ENCODE results near the gene COBL. TPM values are rescaled to one million over a fixed set of nuclear protein-coding genes. Genes with fewer than 3 reads are reported as not detected.

The COBL gene
- total RNA-seq, 4 donors from 2014 or later = 50.2 to 156 (median 65.1) TPM

GRCh38 chr7:51278797-51279196 is 37.8 kb downstream of the COBL start:
- WGBS = 88% methylated on average over 6 of the region's 6 CpGs
- no peak overlapping the region for H3K4me3 ChIP-seq
- no peak overlapping the region for H3K27ac ChIP-seq
- H3K4me1 ChIP-seq = no peaks in the 10 kb centered on the region
- no peak for TF ChIP-seq EP300 (IDR thresholded peaks at IDR 0.05)
- TF ChIP-seq POLR2AphosphoS5 (IDR thresholded peaks at IDR 0.05) = no peak
- no peak for TF ChIP-seq POLR2A (IDR thresholded peaks at IDR 0.05)
- TF ChIP-seq CTCF (IDR thresholded peaks at IDR 0.05) = no peak
- no peaks in the 10 kb centered on the region for H3K27me3 ChIP-seq
- no peak for DNase-seq (ENCODE audit: low spot score in 2 of 2)
- no peaks in the 10 kb centered on the region for H3K36me3 ChIP-seq
- peaks cover 5% of the 10 kb centered on the region for H3K9me3 ChIP-seq

- Histone ChIP-seq H3K4me1 (no peaks in the 10 kb centered on the region), H3K9me3 (no peaks in the 10 kb centered on the region), H3K27ac (no peak overlapping the region), H3K36me3 (no peaks in the 10 kb centered on the region), H3K4me3 (no peak overlapping the region), H3K27me3 (no peaks in the 10 kb centered on the region)
- WGBS = 84% methylated on average over 5 of the region's 5 CpGs
- DNase-seq (ENCODE audit: low spot score in 2 of 2) = no peak
- TF ChIP-seq POLR2AphosphoS5 (IDR thresholded peaks at IDR 0.05) (no peak), POLR2A (IDR thresholded peaks at IDR 0.05) (no peak), EP300 (IDR thresholded peaks at IDR 0.05) (no peak), CTCF (IDR thresholded peaks at IDR 0.05) (no peak)
Measured at GRCh38 chr7:51276967-51277366, 39.6 kb downstream of the COBL start.

GRCh38 chr7:51276091-51276605 is 40.5 kb downstream of the COBL start:
- H3K4me3 ChIP-seq = no peak overlapping the region
- H3K36me3 ChIP-seq = no peaks in the 10 kb centered on the region
- no peaks in the 10 kb centered on the region for H3K27me3 ChIP-seq
- TF ChIP-seq POLR2A (IDR thresholded peaks at IDR 0.05) (no peak), EP300 (IDR thresholded peaks at IDR 0.05) (no peak), POLR2AphosphoS5 (IDR thresholded peaks at IDR 0.05) (no peak), CTCF (IDR thresholded peaks at IDR 0.05) (no peak)
- no peaks in the 10 kb centered on the region for H3K4me1 ChIP-seq
- H3K9me3 ChIP-seq = no peaks in the 10 kb centered on the region
- H3K27ac ChIP-seq = no peak overlapping the region
- 82% methylated on average over 7 of the region's 7 CpGs for WGBS
- no peak for DNase-seq (ENCODE audit: low spot score in 2 of 2)

GRCh38 chr7:51275532-51275931 is 41.1 kb downstream of the COBL start:
- TF ChIP-seq POLR2AphosphoS5 (IDR thresholded peaks at IDR 0.05) = no peak
- no peak for TF ChIP-seq EP300 (IDR thresholded peaks at IDR 0.05)
- no peak for TF ChIP-seq POLR2A (IDR thresholded peaks at IDR 0.05)
- DNase-seq (ENCODE audit: low spot score in 2 of 2) = no peak
- 78% methylated on average over 9 of the region's 9 CpGs for WGBS

GRCh38 chr7:51274955-51275354 is 41.7 kb downstream of the COBL start:
- DNase-seq (ENCODE audit: low spot score in 2 of 2) = no peak
- Histone ChIP-seq H3K4me3 (no peak overlapping the region), H3K36me3 (no peaks in the 10 kb centered on the region), H3K27ac (no peak overlapping the region), H3K27me3 (no peaks in the 10 kb centered on the region), H3K9me3 (no peaks in the 10 kb centered on the region), H3K4me1 (no peaks in the 10 kb centered on the region)
- TF ChIP-seq POLR2A (IDR thresholded peaks at IDR 0.05) = no peak
- TF ChIP-seq POLR2AphosphoS5 (IDR thresholded peaks at IDR 0.05) = no peak
- TF ChIP-seq CTCF (IDR thresholded peaks at IDR 0.05) = no peak
- TF ChIP-seq EP300 (IDR thresholded peaks at IDR 0.05) = no peak
- 86% methylated on average over 7 of the region's 7 CpGs for WGBS

More at GRCh38 chr7:51275532-51275931, 41.1 kb downstream of the COBL start:
- Histone ChIP-seq H3K4me3 (no peak overlapping the region), H3K4me1 (no peaks in the 10 kb centered on the region), H3K27ac (no peak overlapping the region), H3K36me3 (no peaks in the 10 kb centered on the region), H3K9me3 (no peaks in the 10 kb centered on the region), H3K27me3 (no peaks in the 10 kb centered on the region)

GRCh38 chr7:51274001-51274400 is 42.6 kb downstream of the COBL start:
- no peak for DNase-seq (ENCODE audit: low spot score in 2 of 2)
- H3K27me3 ChIP-seq = no peaks in the 10 kb centered on the region
- 89% methylated on average over 10 of the region's 10 CpGs for WGBS
- H3K36me3 ChIP-seq = no peaks in the 10 kb centered on the region
- no peak overlapping the region for H3K4me3 ChIP-seq
- TF ChIP-seq POLR2A (IDR thresholded peaks at IDR 0.05) (no peak), POLR2AphosphoS5 (IDR thresholded peaks at IDR 0.05) (no peak), EP300 (IDR thresholded peaks at IDR 0.05) (no peak), CTCF (IDR thresholded peaks at IDR 0.05) (no peak)
- H3K27ac ChIP-seq = no peak overlapping the region
- no peaks in the 10 kb centered on the region for H3K4me1 ChIP-seq
- no peaks in the 10 kb centered on the region for H3K9me3 ChIP-seq

Data from suprapubic skin (tissue), 4 donors.